BJ (cell line): ENCODE results near the gene SOCS6. TPM values are rescaled to one million over a fixed set of nuclear protein-coding genes. Genes with fewer than 3 reads are reported as not detected.

Source experiments
- CTCF ChIA-PET: fragments of 350-600 bp; formaldehyde crosslinking; extraction: SDS; loops from one replicate; lab custom pipeline; 2021; ENCODE audit warnings: antibody characterized with exemption, inconsistent platforms; lab: Yijun Ruan, JAX
- POLR2A ChIA-PET: fragments of 300-600 bp; sonication (Branson Sonifier 250); formaldehyde crosslinking; extraction: SDS; loops from one replicate; lab custom pipeline; 2021; ENCODE audit warnings: antibody characterized with exemption; lab: Charles Lee
- DNase-seq: peaks from one replicate; pipeline ENCODE4 v3.0.0-alpha.2; 2011; ENCODE audit warnings: low read depth
- H3K27me3 ChIP-seq: 2 replicates; pipeline ENCODE4 v1.6.0; 2011; ENCODE audit warnings: low read length; ENCODE audit not compliant: control insufficient read depth, insufficient read depth
- H3K36me3 ChIP-seq: 2 replicates; pipeline ENCODE4 v1.5.1; 2011; ENCODE audit warnings: low read length; ENCODE audit not compliant: control insufficient read depth, insufficient read depth
- H3K4me3 ChIP-seq: 2 replicates; pipeline ENCODE4 v1.5.1; 2011; ENCODE audit warnings: low read depth, mild to moderate bottlenecking, control low read depth, low read length
- CTCF ChIP-seq: IDR thresholded peaks from 2 replicates; pipeline ENCODE4 v1.5.1; 2011; ENCODE audit warnings: low read depth, mild to moderate bottlenecking, control low read depth, inconsistent platforms, low read length, moderate library complexity; ENCODE audit not compliant: insufficient read depth
- polyA plus RNA-seq: library from polyadenylated mRNA; depleted of rRNA; stranded (reverse); fragments of >200 nt; gene quantifications from 2 replicates; pipeline ENCODE4 v1.2.3, GENCODE V29; 2011

Gene SOCS6
- polyA plus RNA-seq, 1 experiment, result 26.7 TPM

- CTCF ChIA-PET, result interaction anchor here (1.1 to 1.4 kb wide), 3 partner anchors 100 to 162 kb away, joined by 3 to 5 read pairs (median 3); no protein-coding TSS in a partner anchor
- no peak for DNase-seq
- TF ChIP-seq CTCF, result no peak
- no peaks in the 10 kb centered on the region for H3K27me3 ChIP-seq
- H3K36me3 ChIP-seq, result no peaks in the 10 kb centered on the region
- no peak overlapping the region for H3K4me3 ChIP-seq
- POLR2A ChIA-PET, result interaction anchor here (0.6 kb wide), 1 partner anchor 14 kb away, joined by 6 read pairs; no protein-coding TSS in a partner anchor
Observed at GRCh38 chr18:70333316-70333715, 44.5 kb downstream of the SOCS6 start.

GRCh38 chr18:70333757-70334156 lies 44.9 kb downstream of the SOCS6 start:
- no peak for TF ChIP-seq CTCF
- ChIA-PET CTCF (interaction anchor here (1.1 to 1.2 kb wide), 2 partner anchors 121 to 162 kb away, joined by 3 read pairs; no protein-coding TSS in a partner anchor), POLR2A (interaction anchor here (0.6 kb wide), 1 partner anchor 14 kb away, joined by 6 read pairs; no protein-coding TSS in a partner anchor)

GRCh38 chr18:70334264-70334663 lies 45.4 kb downstream of the SOCS6 start:
- ChIA-PET POLR2A (no interaction called here), CTCF (interaction anchor here (1.1 to 1.2 kb wide), 2 partner anchors 120 to 162 kb away, joined by 3 read pairs; no protein-coding TSS in a partner anchor)
- DNase-seq, result no peak
- no peak for TF ChIP-seq CTCF
- Histone ChIP-seq H3K27me3 (no peaks in the 10 kb centered on the region), H3K36me3 (0 out of 2 replicates have a peak, but pooled peaks cover 1% of the 10 kb centered on the region), H3K4me3 (no peak overlapping the region)

More at GRCh38 chr18:70333757-70334156, 44.9 kb downstream of the SOCS6 start:
- Histone ChIP-seq H3K27me3 (no peaks in the 10 kb centered on the region), H3K36me3 (no peaks in the 10 kb centered on the region), H3K4me3 (no peak overlapping the region)
- peak; percentile 94 for DNase-seq

- DNase-seq, result no peak
- POLR2A ChIA-PET, result no interaction called here
- TF ChIP-seq CTCF, result no peak
- Histone ChIP-seq H3K36me3 (0 out of 2 replicates have a peak, but pooled peaks cover 1% of the 10 kb centered on the region), H3K4me3 (no peak overlapping the region), H3K27me3 (no peaks in the 10 kb centered on the region)
- CTCF ChIA-PET, result interaction anchor here (1.2 kb wide), 1 partner anchor 163 kb away, joined by 3 read pairs; no protein-coding TSS in a partner anchor
Observed at GRCh38 chr18:70334728-70335329, 46.0 kb downstream of the SOCS6 start.

GRCh38 chr18:70335892-70336726 lies 47.3 kb downstream of the SOCS6 start:
- no peak for TF ChIP-seq CTCF
- H3K27me3 ChIP-seq, result no peaks in the 10 kb centered on the region
- H3K36me3 ChIP-seq, result 0 out of 2 replicates have a peak, but pooled peaks cover 1% of the 10 kb centered on the region
- CTCF ChIA-PET, result no interaction called here
- no peak for DNase-seq
- POLR2A ChIA-PET, result no interaction called here
- no peak overlapping the region for H3K4me3 ChIP-seq
